DND-41 (cell line): Measurements from ENCODE around the gene ATP9A.

Source experiments
- EZH2 ChIP-seq: IDR thresholded peaks from 3 replicates; pipeline ENCODE4 v1.6.1; 2012; ENCODE audit warnings: borderline replicate concordance, low read depth, mild to moderate bottlenecking, moderate library complexity, low read length, inconsistent platforms; ENCODE audit not compliant: severe bottlenecking
- TF ChIP-seq, protein P1 (sequence below): IDR thresholded peaks from 2 replicates; pipeline ENCODE4 v1.5.1; 2012; ENCODE audit warnings: borderline replicate concordance, low read length, moderate library complexity, mild to moderate bottlenecking; ENCODE audit not compliant: poor library complexity, severe bottlenecking; ENCODE audit errors: extremely low read depth

DNA sequence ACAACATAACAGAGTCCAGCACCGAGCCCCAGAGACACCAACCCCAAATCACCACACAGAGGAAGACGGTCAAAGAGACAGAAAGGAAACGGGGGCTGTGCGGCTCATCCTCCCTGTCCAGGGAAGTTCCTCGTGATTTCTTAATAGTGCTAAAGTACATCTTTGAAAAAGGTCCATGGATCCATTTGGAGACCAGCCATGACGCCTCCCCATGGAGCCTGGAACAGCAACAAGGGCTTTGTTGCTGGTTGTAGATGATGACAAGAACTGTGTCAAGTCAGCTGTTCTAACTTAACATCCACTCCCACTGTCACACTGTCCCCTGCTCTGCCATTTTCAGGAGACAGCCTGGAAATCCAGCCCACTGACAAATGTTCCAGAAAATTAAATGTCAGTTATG is 99.7 kb downstream of the ATP9A start:
- TF ChIP-seq, protein P1, sequence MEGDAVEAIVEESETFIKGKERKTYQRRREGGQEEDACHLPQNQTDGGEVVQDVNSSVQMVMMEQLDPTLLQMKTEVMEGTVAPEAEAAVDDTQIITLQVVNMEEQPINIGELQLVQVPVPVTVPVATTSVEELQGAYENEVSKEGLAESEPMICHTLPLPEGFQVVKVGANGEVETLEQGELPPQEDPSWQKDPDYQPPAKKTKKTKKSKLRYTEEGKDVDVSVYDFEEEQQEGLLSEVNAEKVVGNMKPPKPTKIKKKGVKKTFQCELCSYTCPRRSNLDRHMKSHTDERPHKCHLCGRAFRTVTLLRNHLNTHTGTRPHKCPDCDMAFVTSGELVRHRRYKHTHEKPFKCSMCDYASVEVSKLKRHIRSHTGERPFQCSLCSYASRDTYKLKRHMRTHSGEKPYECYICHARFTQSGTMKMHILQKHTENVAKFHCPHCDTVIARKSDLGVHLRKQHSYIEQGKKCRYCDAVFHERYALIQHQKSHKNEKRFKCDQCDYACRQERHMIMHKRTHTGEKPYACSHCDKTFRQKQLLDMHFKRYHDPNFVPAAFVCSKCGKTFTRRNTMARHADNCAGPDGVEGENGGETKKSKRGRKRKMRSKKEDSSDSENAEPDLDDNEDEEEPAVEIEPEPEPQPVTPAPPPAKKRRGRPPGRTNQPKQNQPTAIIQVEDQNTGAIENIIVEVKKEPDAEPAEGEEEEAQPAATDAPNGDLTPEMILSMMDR = no peak
- no peak for TF ChIP-seq EZH2
